COR-L47 (cell line): Measurements from ENCODE around the gene FRAS1.
"Not testable (repeated sequence)": the region's sequence is repeated elsewhere in the genome, so short reads cannot be mapped to it uniquely, and the experiment has no call there.

ENCODE experiments used
- DNase-seq: peaks from one replicate; lab custom pipeline; 2025; lab: John Stamatoyannopoulos, UW

Gene FRAS1

DNA sequence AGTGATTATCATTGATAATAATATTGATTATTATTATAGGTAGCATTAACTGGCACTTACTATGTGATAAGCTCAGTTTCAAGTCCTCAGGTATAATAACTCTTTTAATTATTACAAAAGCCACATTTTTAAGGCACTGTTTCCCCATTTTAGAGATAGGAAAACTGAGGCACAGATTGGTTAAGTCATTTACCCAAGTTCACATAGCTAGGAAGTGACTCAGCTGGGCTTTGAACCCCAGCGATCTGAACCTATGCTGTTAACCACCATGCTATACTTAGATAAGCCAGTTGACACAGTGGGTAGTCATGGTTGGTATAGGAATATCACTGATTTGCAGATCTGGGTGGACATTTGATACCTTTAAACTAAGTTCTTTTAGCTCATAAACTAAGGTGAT is 110.4 kb downstream of the FRAS1 start:
- DNase-seq, result no peak

GRCh38 chr4:78168029-78168428 is 110.9 kb downstream of the FRAS1 start:
- no peak for DNase-seq

- DNase-seq, result no peak
Measured at GRCh38 chr4:78169728-78170127, 112.6 kb downstream of the FRAS1 start.

DNA sequence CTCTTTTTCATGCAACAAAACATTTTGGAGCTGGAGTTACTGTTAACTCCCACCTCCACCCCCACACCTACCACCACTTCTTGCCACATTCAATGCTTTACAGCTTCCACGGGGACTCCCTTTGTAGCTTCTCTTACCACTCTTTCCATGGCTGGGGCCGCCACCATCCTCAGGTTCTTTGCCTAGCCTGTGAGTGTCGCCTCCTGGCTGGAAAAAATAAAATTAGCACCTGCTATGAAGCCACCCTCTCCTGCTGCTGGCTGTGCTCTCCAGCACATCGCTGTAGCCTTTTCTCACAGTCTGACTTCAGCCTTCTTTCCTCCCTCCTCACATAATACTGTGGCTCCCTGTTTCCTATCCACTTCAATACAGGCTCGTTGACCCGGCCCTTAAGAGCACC is 114.4 kb downstream of the FRAS1 start:
- DNase-seq, result no peak

GRCh38 chr4:78174891-78175290 is 117.8 kb downstream of the FRAS1 start:
- no peak for DNase-seq

- DNase-seq, result no peak
Measured at GRCh38 chr4:78179196-78179595, 122.1 kb downstream of the FRAS1 start.

DNA sequence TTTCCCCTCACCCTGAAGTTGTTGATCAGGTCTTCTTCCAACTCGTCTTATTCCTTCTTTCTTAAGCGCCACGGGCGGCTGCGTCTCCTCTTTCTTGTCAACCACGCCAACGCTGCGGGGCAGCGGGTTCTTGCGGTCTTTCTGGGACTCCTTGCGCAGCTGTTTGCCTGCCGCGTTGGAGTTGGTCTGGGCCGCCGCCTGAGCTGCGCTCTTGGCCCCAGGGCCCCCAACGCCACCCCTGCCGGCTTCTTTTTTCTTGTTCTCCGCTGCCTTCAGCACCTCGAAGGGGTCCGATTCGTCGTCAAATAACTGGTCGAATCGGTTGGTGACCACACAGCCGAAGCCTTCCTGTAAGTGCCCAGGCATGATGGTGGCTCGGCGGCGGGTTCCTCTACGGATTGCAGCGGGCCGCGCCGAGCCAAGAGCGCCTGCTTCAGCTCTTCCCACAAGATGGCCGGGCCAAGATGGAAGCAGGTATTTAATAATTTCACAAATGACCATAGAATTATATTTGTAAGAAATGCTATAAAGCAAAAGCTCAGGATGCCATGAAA is 124.6 kb downstream of the FRAS1 start:
- not testable (repeated sequence) for DNase-seq

- no peak for DNase-seq
Measured at GRCh38 chr4:78184584-78184983, 127.5 kb downstream of the FRAS1 start.

- no peak for DNase-seq
Measured at GRCh38 chr4:78185117-78185516, 128.0 kb downstream of the FRAS1 start.

GRCh38 chr4:78186597-78187543 is 129.7 kb downstream of the FRAS1 start:
- no peak for DNase-seq

DNA sequence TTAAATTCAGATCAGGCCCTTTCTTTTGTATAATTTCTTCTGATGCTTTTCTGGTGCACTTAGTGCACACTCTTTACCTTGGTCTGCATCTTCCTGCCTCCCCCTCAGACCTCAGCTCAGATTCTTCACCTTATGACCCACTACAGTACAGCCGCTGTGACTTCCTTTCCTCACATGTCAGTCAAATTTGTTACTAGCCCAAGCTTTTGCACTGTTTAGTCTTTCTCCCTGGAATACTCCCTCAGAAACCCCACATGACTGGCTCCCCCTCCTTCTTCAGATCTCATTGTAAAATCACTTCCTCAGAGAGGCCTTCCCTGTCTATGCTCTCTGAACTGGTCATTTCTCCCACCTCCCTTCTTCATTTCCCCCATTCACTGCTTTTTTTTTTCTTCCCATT is 132.9 kb downstream of the FRAS1 start:
- no peak for DNase-seq

DNA sequence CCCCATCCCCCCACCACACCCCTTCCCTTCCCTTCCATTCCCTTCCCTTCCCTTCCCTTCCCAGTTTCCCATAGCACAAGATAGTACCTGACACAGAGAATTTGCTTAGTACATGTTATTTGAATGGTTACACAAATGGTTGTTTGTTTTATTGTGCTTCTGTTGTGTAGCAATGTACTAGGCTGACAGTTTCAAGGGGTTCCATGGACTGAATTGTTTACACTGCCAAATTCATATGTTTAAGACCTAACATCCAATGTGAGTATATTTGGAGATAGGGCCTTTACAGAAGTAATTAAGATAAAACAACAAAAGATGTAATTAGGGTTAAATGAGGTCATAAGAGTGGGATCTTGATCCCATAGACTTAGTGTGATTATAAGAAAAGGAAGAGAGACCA is 133.5 kb downstream of the FRAS1 start:
- DNase-seq, result no peak

DNA sequence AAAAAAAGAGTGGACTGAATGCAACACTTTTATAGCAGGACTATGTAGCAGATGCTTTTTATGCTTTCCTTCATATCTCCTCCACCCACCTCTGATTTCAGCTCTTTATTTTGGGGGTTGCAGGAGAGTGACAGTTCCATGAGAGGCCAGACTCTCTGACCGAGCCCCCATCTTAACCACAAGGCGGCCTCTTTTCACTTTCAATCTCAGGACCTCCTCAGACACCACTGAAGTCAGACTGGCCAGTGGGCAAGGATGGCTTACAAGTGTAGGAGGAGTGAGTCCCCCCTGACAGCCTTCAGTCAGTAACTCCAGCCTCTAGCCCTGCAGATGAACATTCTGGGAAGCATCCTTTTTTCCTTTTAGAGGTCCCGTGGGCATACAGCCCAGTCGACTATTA is 140.8 kb downstream of the FRAS1 start:
- DNase-seq, result no peak

- DNase-seq, result no peak
Measured at GRCh38 chr4:78199984-78200383, 142.9 kb downstream of the FRAS1 start.

DNA sequence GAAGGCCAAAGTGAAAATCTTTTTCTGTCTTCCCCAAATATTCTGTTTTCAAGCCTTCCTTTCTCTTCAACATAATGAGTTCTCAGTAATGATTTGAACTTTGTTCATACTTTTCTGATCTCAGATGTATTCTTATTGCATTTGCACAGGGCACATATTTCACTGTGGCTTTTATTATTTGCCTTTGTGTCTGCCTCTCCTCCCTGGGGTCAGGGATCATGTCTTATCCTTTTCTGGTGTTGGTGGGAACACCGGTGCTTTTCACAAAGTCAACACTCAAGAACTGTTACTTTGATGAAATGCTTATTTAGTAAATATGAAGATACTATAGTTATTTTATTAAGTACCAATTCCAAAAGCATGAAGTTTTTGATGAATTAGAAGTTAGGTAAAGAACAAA is 143.8 kb downstream of the FRAS1 start:
- DNase-seq, result no peak

DNA sequence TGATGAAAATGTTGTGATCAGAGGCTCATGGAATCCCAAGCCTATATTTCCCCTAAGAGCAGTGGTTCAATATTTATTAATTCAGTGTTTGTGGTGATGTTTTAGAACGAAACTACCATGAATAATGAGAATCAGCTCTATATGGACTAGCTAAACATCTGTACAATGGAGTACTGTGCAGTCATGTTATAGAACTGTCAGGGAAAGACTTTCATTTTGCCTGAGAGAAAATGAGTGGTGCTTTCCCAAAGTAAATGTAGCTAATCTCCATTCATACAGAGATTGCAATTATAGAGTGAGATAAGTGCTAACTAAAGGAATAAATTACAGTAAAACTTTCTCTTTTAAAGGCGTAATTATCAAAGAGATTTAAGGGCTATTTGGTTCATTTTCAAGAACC is 147.1 kb downstream of the FRAS1 start:
- no peak for DNase-seq

GRCh38 chr4:78205591-78205990 is 148.5 kb downstream of the FRAS1 start:
- DNase-seq, result no peak

- no peak for DNase-seq
Measured at GRCh38 chr4:78207541-78207940, 150.4 kb downstream of the FRAS1 start.

DNA sequence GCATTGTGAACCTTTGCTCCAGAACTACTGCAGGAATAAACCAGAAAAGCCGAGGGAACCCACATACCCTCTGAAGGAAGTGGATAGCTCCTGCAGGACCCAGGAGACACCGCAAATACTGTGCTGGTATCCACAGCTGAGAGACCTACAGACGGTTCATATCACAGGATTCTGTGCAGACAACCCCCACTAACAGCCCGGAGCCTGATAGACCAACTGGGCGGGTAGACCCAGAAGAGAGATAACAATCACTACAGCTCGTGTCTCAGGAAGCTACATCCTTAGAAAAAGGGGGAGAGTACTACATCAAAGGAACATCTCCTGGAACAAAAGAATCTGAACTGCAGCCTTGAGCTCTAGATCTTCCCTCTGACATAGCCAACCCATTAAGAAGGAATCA is 150.8 kb downstream of the FRAS1 start:
- DNase-seq, result no peak

DNA sequence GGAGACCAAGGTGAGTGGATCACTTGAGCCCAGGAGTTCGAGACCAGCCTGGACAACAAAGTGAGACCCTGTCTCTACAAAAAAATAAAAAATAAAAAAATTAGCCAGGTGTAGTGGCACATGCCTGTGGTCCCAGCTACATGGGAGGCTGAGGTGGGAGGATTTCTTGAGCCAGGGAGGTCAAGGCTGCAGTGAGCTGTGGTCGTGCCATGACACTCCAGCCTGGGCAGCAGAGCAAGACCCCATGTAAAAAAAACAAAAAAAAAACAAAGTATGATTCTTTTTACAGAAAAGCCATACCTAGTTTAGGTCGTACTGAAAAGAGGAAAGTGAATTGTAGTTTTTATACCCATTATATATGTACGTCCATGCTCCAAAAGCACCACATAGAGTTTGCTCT is 151.8 kb downstream of the FRAS1 start:
- DNase-seq, result not testable (repeated sequence)

GRCh38 chr4:78210694-78211410 is 153.7 kb downstream of the FRAS1 start:
- no peak for DNase-seq

- DNase-seq, result no peak
Measured at GRCh38 chr4:78213218-78213617, 156.1 kb downstream of the FRAS1 start.

DNA sequence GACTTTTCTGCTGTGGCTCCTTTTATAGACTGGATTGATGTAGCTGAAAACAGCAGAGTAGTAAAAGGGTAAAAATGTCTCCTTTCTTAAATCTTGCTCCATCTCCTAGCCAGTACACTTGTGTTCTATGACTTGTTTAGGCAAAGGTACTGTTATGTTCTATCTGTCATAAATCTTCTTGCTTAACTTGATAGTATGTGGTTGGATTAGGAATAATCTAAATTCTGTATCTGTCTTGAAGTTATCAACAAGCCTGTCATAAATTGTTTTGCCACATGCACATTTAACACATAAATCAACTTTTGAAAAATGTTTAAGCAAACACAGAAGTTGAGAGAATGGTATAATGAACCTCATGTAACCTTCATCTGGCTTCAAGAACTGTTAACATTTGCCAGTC is 157.0 kb downstream of the FRAS1 start:
- DNase-seq, result no peak
